ENCODE results near the gene TNRC6A. TPM values are rescaled to one million over a fixed set of nuclear protein-coding genes. Genes with fewer than 3 reads are reported as not detected.

Gene TNRC6A
- total RNA-seq, 2 experiments from 2014 or later: 38.1 to 60.3 TPM

DNA sequence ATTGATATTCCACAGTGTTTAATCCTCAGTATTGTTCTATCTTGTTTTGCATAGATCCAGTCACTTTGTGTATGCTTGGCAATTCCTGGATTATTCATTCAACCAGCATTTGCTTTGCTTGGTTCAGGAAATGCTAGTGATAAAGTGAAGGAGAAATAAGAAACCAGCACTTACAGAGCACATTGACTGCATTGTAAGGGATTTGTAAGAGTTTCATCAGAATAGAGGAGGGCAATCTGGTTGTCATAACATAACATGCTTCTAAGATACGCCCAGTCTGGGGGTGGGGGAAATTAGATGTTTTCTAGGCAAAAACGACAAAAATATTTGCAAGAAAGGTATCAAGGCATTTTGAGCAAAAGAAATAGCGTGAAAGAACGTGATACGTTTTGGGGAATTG is 40.4 kb downstream of the TNRC6A start:
- Histone ChIP-seq H3K27ac (ENCODE audit: low read depth, low read length, poor library complexity, severe bottlenecking) (no peak overlapping the region), H3K9me3 (ENCODE audit: low read length) (no peaks in the 10 kb centered on the region), H3K4me3 (ENCODE audit: low read depth, low read length, poor library complexity, severe bottlenecking) (no peak overlapping the region), H3K36me3 (ENCODE audit: insufficient read depth, low read length) (peaks cover 57% of the 10 kb centered on the region), H3K4me2 (ENCODE audit: low read length) (no peak overlapping the region), H2AFZ (ENCODE audit: low read length) (no peak overlapping the region), H3K4me1 (ENCODE audit: insufficient read depth, low read length, poor library complexity, severe bottlenecking) (no peaks in the 10 kb centered on the region), H3K9me2 (ENCODE audit: insufficient read depth, low read length) (no peaks in the 10 kb centered on the region), H4K20me1 (ENCODE audit: insufficient read depth, low read length) (0 out of 2 replicates have a peak, but pooled peaks cover 4% of the 10 kb centered on the region), H3K79me2 (ENCODE audit: insufficient read depth, low read depth, low read length) (peaks cover 20% of the 10 kb centered on the region; the same call in 1 of the 2 replicates)
- intact Hi-C loops (cut with micrococcal nuclease; ENCODE audit: unreplicated experiment): no loop called here
- ChIA-PET CTCF (ENCODE audit: unreplicated experiment) (no interaction called here), POLR2A (interaction anchor here (0.5 kb wide), 1 partner anchor 144 kb away, joined by 3 read pairs; no protein-coding TSS in a partner anchor)
- TF ChIP-seq EZH2phosphoT487 (IDR thresholded peaks at IDR 0.05; ENCODE audit: borderline replicate concordance, low read depth, low read length): no peak
- TF ChIP-seq, protein P1, sequence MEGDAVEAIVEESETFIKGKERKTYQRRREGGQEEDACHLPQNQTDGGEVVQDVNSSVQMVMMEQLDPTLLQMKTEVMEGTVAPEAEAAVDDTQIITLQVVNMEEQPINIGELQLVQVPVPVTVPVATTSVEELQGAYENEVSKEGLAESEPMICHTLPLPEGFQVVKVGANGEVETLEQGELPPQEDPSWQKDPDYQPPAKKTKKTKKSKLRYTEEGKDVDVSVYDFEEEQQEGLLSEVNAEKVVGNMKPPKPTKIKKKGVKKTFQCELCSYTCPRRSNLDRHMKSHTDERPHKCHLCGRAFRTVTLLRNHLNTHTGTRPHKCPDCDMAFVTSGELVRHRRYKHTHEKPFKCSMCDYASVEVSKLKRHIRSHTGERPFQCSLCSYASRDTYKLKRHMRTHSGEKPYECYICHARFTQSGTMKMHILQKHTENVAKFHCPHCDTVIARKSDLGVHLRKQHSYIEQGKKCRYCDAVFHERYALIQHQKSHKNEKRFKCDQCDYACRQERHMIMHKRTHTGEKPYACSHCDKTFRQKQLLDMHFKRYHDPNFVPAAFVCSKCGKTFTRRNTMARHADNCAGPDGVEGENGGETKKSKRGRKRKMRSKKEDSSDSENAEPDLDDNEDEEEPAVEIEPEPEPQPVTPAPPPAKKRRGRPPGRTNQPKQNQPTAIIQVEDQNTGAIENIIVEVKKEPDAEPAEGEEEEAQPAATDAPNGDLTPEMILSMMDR (conservative IDR thresholded peaks at IDR 0.05; ENCODE audit: low read length): no peak
- DNase-seq (ENCODE audit: low spot score): no peak
- no TSS peak for BruUV-seq (replicated peaks)

DNA sequence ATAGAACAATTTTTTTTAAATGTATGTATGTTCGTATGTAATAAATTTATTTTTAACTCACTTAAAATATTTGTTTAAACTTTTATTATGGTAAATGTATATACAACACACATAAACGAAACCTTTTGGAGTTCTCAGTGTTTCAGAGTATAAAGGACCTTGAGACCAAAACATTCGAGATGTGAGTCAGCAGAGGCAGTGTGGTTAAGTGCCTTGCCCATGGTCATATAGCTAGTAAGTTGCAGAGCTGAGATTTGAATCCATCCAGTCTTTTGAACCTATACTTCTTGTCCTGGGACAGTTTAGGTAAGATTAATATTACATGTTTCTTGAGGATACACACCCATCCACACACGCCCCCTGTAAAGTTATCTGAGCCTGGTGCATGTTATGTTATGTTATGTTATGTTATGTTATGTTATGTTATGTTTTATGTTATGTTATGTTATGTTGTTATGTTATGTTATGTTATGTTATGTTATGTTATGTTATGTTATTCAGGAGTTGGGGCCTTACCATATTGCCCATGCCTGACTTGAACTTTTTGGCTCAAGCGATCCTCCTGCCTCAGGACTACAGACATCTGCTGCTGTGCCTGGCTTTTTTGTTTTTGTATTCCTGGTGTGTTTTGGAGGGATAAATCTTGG is 41.8 kb downstream of the TNRC6A start:
- no peak for TF ChIP-seq EZH2phosphoT487 (IDR thresholded peaks at IDR 0.05; ENCODE audit: borderline replicate concordance, low read depth, low read length)
- POLR2A ChIA-PET: no interaction called here
- no peak overlapping the region for H3K27ac ChIP-seq (ENCODE audit: low read depth, low read length, poor library complexity, severe bottlenecking)
- BruUV-seq (replicated peaks): no TSS peak
- H3K9me2 ChIP-seq (ENCODE audit: insufficient read depth, low read length): no peaks in the 10 kb centered on the region
- no peak overlapping the region for H2AFZ ChIP-seq (ENCODE audit: low read length)
- no peak for DNase-seq (ENCODE audit: low spot score)
- H3K4me2 ChIP-seq (ENCODE audit: low read length): no peak overlapping the region
- H3K36me3 ChIP-seq (ENCODE audit: insufficient read depth, low read length): peaks cover 59% of the 10 kb centered on the region
- H3K79me2 ChIP-seq (ENCODE audit: insufficient read depth, low read depth, low read length): peaks cover 27% of the 10 kb centered on the region; the same call in 1 of the 2 replicates
- 0 out of 2 replicates have a peak, but pooled peaks cover 4% of the 10 kb centered on the region for H4K20me1 ChIP-seq (ENCODE audit: insufficient read depth, low read length)
- intact Hi-C loops (cut with micrococcal nuclease; ENCODE audit: unreplicated experiment): no loop called here
- CTCF ChIA-PET (ENCODE audit: unreplicated experiment): no interaction called here
- no peaks in the 10 kb centered on the region for H3K4me1 ChIP-seq (ENCODE audit: insufficient read depth, low read length, poor library complexity, severe bottlenecking)
- no peaks in the 10 kb centered on the region for H3K9me3 ChIP-seq (ENCODE audit: low read length)
- no peak overlapping the region for H3K4me3 ChIP-seq (ENCODE audit: low read depth, low read length, poor library complexity, severe bottlenecking)

DNA sequence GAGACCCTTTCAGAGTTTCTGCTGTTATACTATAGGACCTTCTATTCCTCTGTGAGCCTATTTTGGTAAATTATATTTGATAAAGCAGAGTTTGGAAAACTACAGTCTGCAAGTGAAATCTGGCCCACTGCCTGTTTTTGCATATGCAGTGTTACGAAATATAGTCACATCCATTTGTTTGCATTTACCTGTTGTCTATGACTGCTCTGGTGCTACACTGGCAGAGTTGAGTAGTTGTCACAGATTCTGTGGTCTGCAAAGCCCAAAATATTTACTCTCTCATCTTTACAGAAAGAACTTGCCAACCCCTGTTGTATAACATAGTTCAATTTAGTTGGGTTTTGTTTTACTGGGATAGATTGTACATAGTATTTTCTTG is 42.3 kb downstream of the TNRC6A start:
- no peak for DNase-seq (ENCODE audit: low spot score)
- intact Hi-C loops (cut with micrococcal nuclease; ENCODE audit: unreplicated experiment): no loop called here
- Histone ChIP-seq H3K4me3 (ENCODE audit: low read depth, low read length, poor library complexity, severe bottlenecking) (no peak overlapping the region), H3K4me2 (ENCODE audit: low read length) (no peak overlapping the region), H3K27ac (ENCODE audit: low read depth, low read length, poor library complexity, severe bottlenecking) (no peak overlapping the region), H3K36me3 (ENCODE audit: insufficient read depth, low read length) (peaks cover 61% of the 10 kb centered on the region), H3K79me2 (ENCODE audit: insufficient read depth, low read depth, low read length) (peaks cover 27% of the 10 kb centered on the region; the same call in 1 of the 2 replicates), H4K20me1 (ENCODE audit: insufficient read depth, low read length) (0 out of 2 replicates have a peak, but pooled peaks cover 4% of the 10 kb centered on the region), H3K9me2 (ENCODE audit: insufficient read depth, low read length) (no peaks in the 10 kb centered on the region), H2AFZ (ENCODE audit: low read length) (no peak overlapping the region), H3K4me1 (ENCODE audit: insufficient read depth, low read length, poor library complexity, severe bottlenecking) (no peaks in the 10 kb centered on the region), H3K9me3 (ENCODE audit: low read length) (no peaks in the 10 kb centered on the region)
- no TSS peak for BruUV-seq (replicated peaks)
- CTCF ChIA-PET (ENCODE audit: unreplicated experiment): no interaction called here
- TF ChIP-seq EZH2phosphoT487 (IDR thresholded peaks at IDR 0.05; ENCODE audit: borderline replicate concordance, low read depth, low read length): no peak
- TF ChIP-seq, protein P1 (conservative IDR thresholded peaks at IDR 0.05; ENCODE audit: low read length): no peak
- POLR2A ChIA-PET: no interaction called here

Data from OCI-LY7 (cell line).